Glutamatergic neuron (in vitro differentiated cells): ENCODE measurements around the gene PFDN5. TPM values are rescaled to one million over a fixed set of nuclear protein-coding genes. Genes with fewer than 3 reads are reported as not detected.

Source experiments
- DNase-seq: peaks from one replicate; pipeline ENCODE4 v3.0.0; 2022
- H3K27ac Mint-ChIP-seq: one replicate; pipeline ENCODE4 v1.8.0; 2020; ENCODE audit warnings: mild to moderate bottlenecking, mixed read lengths, inconsistent platforms; ENCODE audit not compliant: unreplicated experiment
- H3K27me3 Mint-ChIP-seq: one replicate; pipeline ENCODE4 v1.8.0; 2020; ENCODE audit warnings: mild to moderate bottlenecking, moderate library complexity, mixed read lengths, inconsistent platforms; ENCODE audit not compliant: unreplicated experiment
- H3K36me3 Mint-ChIP-seq: one replicate; pipeline ENCODE4 v1.8.0; 2020; ENCODE audit warnings: mild to moderate bottlenecking, mixed read lengths, inconsistent platforms; ENCODE audit not compliant: unreplicated experiment
- H3K4me1 Mint-ChIP-seq: one replicate; pipeline ENCODE4 v1.8.0; 2020; ENCODE audit warnings: mild to moderate bottlenecking, low read depth, mixed read lengths, inconsistent platforms; ENCODE audit not compliant: unreplicated experiment
- H3K4me3 Mint-ChIP-seq: one replicate; pipeline ENCODE4 v1.8.0; 2020; ENCODE audit warnings: mild to moderate bottlenecking, mixed read lengths, inconsistent platforms; ENCODE audit not compliant: unreplicated experiment
- H3K9me3 Mint-ChIP-seq: one replicate; pipeline ENCODE4 v1.8.0; 2020; ENCODE audit warnings: mild to moderate bottlenecking, moderate library complexity, mixed read lengths, inconsistent platforms; ENCODE audit not compliant: unreplicated experiment
- CTCF ChIP-seq: fragments of 200-600 bp; sonication (generic); IDR thresholded peaks from one replicate; pipeline ENCODE4 v1.5.0; 2021; ENCODE audit not compliant: partially characterized antibody, unreplicated experiment
- long read RNA-seq: library from polyadenylated mRNA; unstranded; transcript quantifications from one replicate; pipeline ENCODE4 v2.0.0, GENCODE V29; 2020; ENCODE audit not compliant: unreplicated experiment
- total RNA-seq: library from RNA; stranded (reverse); fragmentation: NEBNext Ultra II Directional; extraction: Animal tissue kit (Norgen Biotek cat#: 25700); gene quantifications from one replicate; pipeline ENCODE4 v1.2.1, GENCODE V29; 2021; ENCODE audit not compliant: unreplicated experiment

Gene PFDN5
- 292 TPM for total RNA-seq
- long read RNA-seq, transcript PFDN5-203 (4 exons, 478 nt) = minor isoform, 18 of 276 reads
- long read RNA-seq, transcript PFDN5-214 (6 exons, 847 nt) = major isoform, 223 of 276 reads
- long read RNA-seq, partial matches to known transcripts = 1 of 276 reads
- long read RNA-seq, other reads (novel, unspliced or antisense) = 29 of 276 reads

GRCh38 chr12:53295070-53295890, at the start of gene PFDN5:
Gene PFDN5, plus strand, starts transcription at chr12:53295542. Its CDS starts 26 bp downstream, at chr12:53295568.
- peak; percentile 86 for DNase-seq
- H3K9me3 Mint-ChIP-seq = peaks cover 4% of the 10 kb centered on the region
- H3K4me1 Mint-ChIP-seq = peaks cover 11% of the 10 kb centered on the region
- peak within 1 kb of the TSS; percentile 94 for H3K27ac Mint-ChIP-seq
- no peak for TF ChIP-seq CTCF
- peaks cover 4% of the 10 kb centered on the region for H3K27me3 Mint-ChIP-seq
- H3K4me3 Mint-ChIP-seq = peak within 1 kb of the TSS; percentile 95
- H3K36me3 Mint-ChIP-seq = no peaks in the 10 kb centered on the region

- Mint-ChIP-seq H3K9me3 (peaks cover 5% of the 10 kb centered on the region), H3K4me3 (peak overlapping the region; percentile 99), H3K27ac (peak overlapping the region; percentile 94), H3K4me1 (no peaks in the 10 kb centered on the region), H3K27me3 (peaks cover 14% of the 10 kb centered on the region), H3K36me3 (peaks cover 5% of the 10 kb centered on the region)
- DNase-seq = peak; percentile 84
- TF ChIP-seq CTCF = no peak
These were observed 43.6 kb upstream of the PFDN5 start for GRCh38 chr12:53251477-53252348.

- H3K27ac Mint-ChIP-seq = peak overlapping the region; percentile 94
These were observed 42.9 kb upstream of the PFDN5 start for GRCh38 chr12:53252349-53252916.

GRCh38 chr12:53253298-53253697, 42.0 kb upstream of the PFDN5 start:
- no peak for DNase-seq
- Mint-ChIP-seq H3K9me3 (peaks cover 5% of the 10 kb centered on the region), H3K4me3 (peak overlapping the region; percentile 99), H3K27me3 (peaks cover 14% of the 10 kb centered on the region), H3K4me1 (no peaks in the 10 kb centered on the region), H3K36me3 (peaks cover 5% of the 10 kb centered on the region), H3K27ac (peak overlapping the region; percentile 52)
- no peak for TF ChIP-seq CTCF

More at GRCh38 chr12:53252349-53252916, 42.9 kb upstream of the PFDN5 start:
- Mint-ChIP-seq H3K36me3 (peaks cover 5% of the 10 kb centered on the region), H3K9me3 (peaks cover 5% of the 10 kb centered on the region), H3K4me3 (peak overlapping the region; percentile 99), H3K27me3 (peaks cover 14% of the 10 kb centered on the region), H3K4me1 (no peaks in the 10 kb centered on the region)
- TF ChIP-seq CTCF = no peak
- DNase-seq = no peak
